Measurements from ENCODE around the gene ONECUT2.

ONECUT2 gene

GRCh38 chr18:57466307-57466706 lies 31.1 kb downstream of the ONECUT2 start:
- FAIRE-seq (no peak), DNase-seq (ENCODE audit: insufficient read length, low spot score) (no peak)
- no peak for TF ChIP-seq SPI1 (IDR thresholded peaks at IDR 0.05; ENCODE audit: low read depth, low read length)

DNA sequence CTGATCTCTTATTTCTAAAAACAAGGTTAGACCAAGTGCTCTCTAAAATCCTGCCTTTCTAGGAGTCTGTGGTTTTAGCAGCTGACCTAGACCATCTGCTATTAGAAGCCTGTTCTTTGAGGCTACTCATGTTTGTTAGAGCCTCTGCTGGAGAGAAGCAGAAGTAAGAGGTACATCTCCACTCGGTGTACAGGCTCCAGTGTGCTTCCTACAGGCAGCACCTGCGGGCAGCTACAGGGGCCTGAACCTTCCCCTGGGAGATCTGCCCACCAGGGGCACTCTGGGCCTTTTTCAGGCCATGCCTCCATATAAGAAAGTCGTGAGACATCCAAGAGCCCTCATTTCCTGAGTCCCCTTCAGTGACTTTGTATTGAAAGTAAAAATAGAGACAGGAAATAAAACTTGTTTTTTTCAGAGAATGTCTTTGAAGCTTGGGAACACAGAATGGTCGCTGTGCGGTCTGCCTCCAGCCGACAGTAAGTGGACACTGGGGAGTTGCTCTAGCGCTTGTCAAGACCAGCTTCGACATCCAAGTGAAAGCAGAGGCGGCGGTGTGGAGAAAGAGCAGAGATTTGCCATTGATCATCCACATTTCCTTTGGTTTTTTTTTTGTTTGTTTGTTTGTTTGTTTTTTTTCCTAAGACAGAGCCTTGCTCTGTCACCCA lies 31.7 kb downstream of the ONECUT2 start:
- DNase-seq (ENCODE audit: insufficient read length, low spot score) (no peak), FAIRE-seq (no peak)
- no peak for TF ChIP-seq SPI1 (IDR thresholded peaks at IDR 0.05; ENCODE audit: low read depth, low read length)

- no peak for FAIRE-seq
- DNase-seq (ENCODE audit: insufficient read length, low spot score) = no peak
- TF ChIP-seq PAX5 (IDR thresholded peaks at IDR 0.05; ENCODE audit: insufficient read depth, low read length, severe bottlenecking) (no peak), POLR2AphosphoS5 (IDR thresholded peaks at IDR 0.05; ENCODE audit: low read depth, low read length) (no peak), POLR2A (IDR thresholded peaks at IDR 0.05; ENCODE audit: low read depth, low read length) (no peak), POU2F2 (IDR thresholded peaks at IDR 0.05; ENCODE audit: low read depth, low read length) (no peak), SPI1 (IDR thresholded peaks at IDR 0.05; ENCODE audit: low read depth, low read length) (no peak)
Measured at GRCh38 chr18:57469884-57470283, 34.7 kb downstream of the ONECUT2 start.

DNA sequence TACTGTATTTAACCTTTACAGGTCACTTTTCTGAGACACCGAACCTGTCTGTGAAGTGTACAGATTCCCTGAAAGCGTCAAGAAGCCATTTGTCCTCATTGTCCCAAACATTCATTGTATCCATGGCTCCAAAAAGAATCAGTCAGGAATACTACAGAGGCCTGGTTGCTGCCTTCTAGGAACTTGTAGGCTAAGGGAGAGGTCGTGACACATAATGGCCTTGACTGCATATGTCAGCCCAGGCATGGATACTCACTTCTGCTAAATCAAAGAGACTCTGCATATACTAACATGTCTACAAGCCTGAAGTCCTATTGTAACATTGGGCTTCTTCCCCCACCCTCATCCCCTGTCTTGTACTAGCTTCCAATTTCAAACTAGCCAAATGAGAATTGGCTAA lies 40.2 kb downstream of the ONECUT2 start:
- TF ChIP-seq PAX5 (IDR thresholded peaks at IDR 0.05; ENCODE audit: insufficient read depth, low read length, severe bottlenecking) = no peak
- TF ChIP-seq POLR2AphosphoS5 (IDR thresholded peaks at IDR 0.05; ENCODE audit: low read depth, low read length) = no peak
- no peak for TF ChIP-seq POU2F2 (IDR thresholded peaks at IDR 0.05; ENCODE audit: low read depth, low read length)
- TF ChIP-seq TAF1 (IDR thresholded peaks at IDR 0.05; ENCODE audit: low read depth, low read length) = no peak
- TF ChIP-seq POLR2A (IDR thresholded peaks at IDR 0.05; ENCODE audit: low read depth, low read length) = no peak
- no peak for TF ChIP-seq SPI1 (IDR thresholded peaks at IDR 0.05; ENCODE audit: low read depth, low read length)
- no peak for DNase-seq (ENCODE audit: insufficient read length, low spot score)
- FAIRE-seq = no peak

DNA sequence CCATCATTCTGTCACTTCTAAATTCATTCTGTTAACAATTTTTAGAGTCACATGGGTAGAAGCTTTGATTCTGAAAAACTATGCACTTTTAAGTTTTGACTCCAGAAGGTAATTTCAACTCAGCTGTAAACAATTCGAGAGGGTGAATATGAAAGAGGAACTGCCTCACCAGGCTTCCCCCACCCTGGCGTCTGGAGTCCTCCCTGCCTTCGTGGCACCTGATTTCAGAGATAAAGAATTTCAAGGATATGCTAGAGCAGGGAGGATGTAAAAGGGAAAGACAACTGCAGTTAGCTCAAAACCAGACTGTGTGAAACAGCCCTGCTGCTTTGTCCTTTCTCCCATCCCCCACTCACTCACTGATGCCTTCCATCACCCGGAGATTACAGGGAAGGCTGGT lies 40.7 kb downstream of the ONECUT2 start:
- FAIRE-seq = no peak
- DNase-seq (ENCODE audit: insufficient read length, low spot score) = no peak
- TF ChIP-seq POU2F2 (IDR thresholded peaks at IDR 0.05; ENCODE audit: low read depth, low read length) (no peak), TAF1 (IDR thresholded peaks at IDR 0.05; ENCODE audit: low read depth, low read length) (no peak), PAX5 (IDR thresholded peaks at IDR 0.05; ENCODE audit: insufficient read depth, low read length, severe bottlenecking) (no peak), SPI1 (IDR thresholded peaks at IDR 0.05; ENCODE audit: low read depth, low read length) (peak; percentile 81), POLR2A (IDR thresholded peaks at IDR 0.05; ENCODE audit: low read depth, low read length) (no peak)

DNA sequence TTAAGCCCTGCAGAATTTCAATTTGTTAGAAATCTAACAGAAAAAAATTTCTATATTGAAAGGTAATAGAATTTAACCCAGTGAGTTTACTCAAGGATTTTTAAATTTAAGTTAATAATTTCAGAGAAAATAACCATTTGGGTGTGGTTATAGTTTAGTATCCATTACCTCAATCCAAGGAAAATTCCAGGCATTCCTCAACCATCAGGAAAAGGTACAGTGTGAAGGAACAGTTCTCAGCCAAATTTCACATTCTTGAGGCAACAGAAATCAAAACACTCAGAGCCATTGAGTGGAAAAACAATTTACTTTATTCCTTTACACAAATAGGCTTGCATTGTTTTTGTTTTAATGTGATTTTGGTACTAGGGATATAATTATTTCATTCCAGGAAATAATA lies 45.6 kb downstream of the ONECUT2 start:
- no peak for DNase-seq (ENCODE audit: insufficient read length, low spot score)
- TF ChIP-seq PAX5 (IDR thresholded peaks at IDR 0.05; ENCODE audit: insufficient read depth, low read length, severe bottlenecking) = no peak
- TF ChIP-seq TAF1 (IDR thresholded peaks at IDR 0.05; ENCODE audit: low read depth, low read length) = no peak
- no peak for TF ChIP-seq POU2F2 (IDR thresholded peaks at IDR 0.05; ENCODE audit: low read depth, low read length)
- no peak for TF ChIP-seq SPI1 (IDR thresholded peaks at IDR 0.05; ENCODE audit: low read depth, low read length)
- no peak for TF ChIP-seq POLR2AphosphoS5 (IDR thresholded peaks at IDR 0.05; ENCODE audit: low read depth, low read length)
- no peak for TF ChIP-seq POLR2A (IDR thresholded peaks at IDR 0.05; ENCODE audit: low read depth, low read length)
- FAIRE-seq = no peak

GRCh38 chr18:57497372-57498294 lies 62.5 kb downstream of the ONECUT2 start:
- TF ChIP-seq POU2F2 (IDR thresholded peaks at IDR 0.05; ENCODE audit: low read depth, low read length) = no peak
- TF ChIP-seq POLR2A (IDR thresholded peaks at IDR 0.05; ENCODE audit: low read depth, low read length) = no peak
- TF ChIP-seq TAF1 (IDR thresholded peaks at IDR 0.05; ENCODE audit: low read depth, low read length) = no peak
- no peak for TF ChIP-seq POLR2AphosphoS5 (IDR thresholded peaks at IDR 0.05; ENCODE audit: low read depth, low read length)
- no peak for TF ChIP-seq PAX5 (IDR thresholded peaks at IDR 0.05; ENCODE audit: insufficient read depth, low read length, severe bottlenecking)
- FAIRE-seq = no peak
- DNase-seq (ENCODE audit: insufficient read length, low spot score) = no peak

GRCh38 chr18:57498682-57499256 lies 63.6 kb downstream of the ONECUT2 start:
- DNase-seq (ENCODE audit: insufficient read length, low spot score) (no peak), FAIRE-seq (no peak)
- TF ChIP-seq POLR2A (IDR thresholded peaks at IDR 0.05; ENCODE audit: low read depth, low read length) = no peak
- TF ChIP-seq POU2F2 (IDR thresholded peaks at IDR 0.05; ENCODE audit: low read depth, low read length) = no peak
- TF ChIP-seq POLR2AphosphoS5 (IDR thresholded peaks at IDR 0.05; ENCODE audit: low read depth, low read length) = no peak
- TF ChIP-seq TAF1 (IDR thresholded peaks at IDR 0.05; ENCODE audit: low read depth, low read length) = no peak
- no peak for TF ChIP-seq SPI1 (IDR thresholded peaks at IDR 0.05; ENCODE audit: low read depth, low read length)
- TF ChIP-seq PAX5 (IDR thresholded peaks at IDR 0.05; ENCODE audit: insufficient read depth, low read length, severe bottlenecking) = no peak

- no peak for FAIRE-seq
Measured at GRCh38 chr18:57502624-57503023, 67.5 kb downstream of the ONECUT2 start.

DNA sequence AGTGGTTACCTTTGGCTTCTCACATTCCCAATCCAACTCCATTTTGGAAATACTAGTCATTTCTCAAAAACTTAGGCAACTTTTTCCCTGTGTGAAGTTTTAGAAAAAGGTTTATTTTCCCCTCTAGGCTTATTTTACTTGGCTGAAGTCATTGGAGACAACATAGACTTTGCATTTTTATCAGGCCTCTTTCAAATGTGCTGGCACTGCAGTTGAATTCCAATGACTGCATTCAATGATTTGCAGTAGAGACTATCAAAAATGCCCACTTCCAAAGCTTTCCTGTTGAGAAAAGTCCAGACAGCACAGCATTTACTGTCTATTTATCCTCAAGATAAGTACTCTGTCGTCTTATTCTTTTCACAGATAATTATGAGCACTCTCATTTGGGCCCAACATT lies 70.1 kb downstream of the ONECUT2 start:
- DNase-seq (ENCODE audit: insufficient read length, low spot score) (no peak), FAIRE-seq (no peak)
- TF ChIP-seq POLR2A (IDR thresholded peaks at IDR 0.05; ENCODE audit: low read depth, low read length) = no peak
- TF ChIP-seq POLR2AphosphoS5 (IDR thresholded peaks at IDR 0.05; ENCODE audit: low read depth, low read length) = no peak
- TF ChIP-seq TAF1 (IDR thresholded peaks at IDR 0.05; ENCODE audit: low read depth, low read length) = no peak
- TF ChIP-seq SPI1 (IDR thresholded peaks at IDR 0.05; ENCODE audit: low read depth, low read length) = no peak
- TF ChIP-seq POU2F2 (IDR thresholded peaks at IDR 0.05; ENCODE audit: low read depth, low read length) = no peak
- TF ChIP-seq PAX5 (IDR thresholded peaks at IDR 0.05; ENCODE audit: insufficient read depth, low read length, severe bottlenecking) = no peak

More at GRCh38 chr18:57502624-57503023, 67.5 kb downstream of the ONECUT2 start:
- TF ChIP-seq POU2F2 (IDR thresholded peaks at IDR 0.05; ENCODE audit: low read depth, low read length) = no peak
- TF ChIP-seq TAF1 (IDR thresholded peaks at IDR 0.05; ENCODE audit: low read depth, low read length) = no peak
- no peak for TF ChIP-seq POLR2A (IDR thresholded peaks at IDR 0.05; ENCODE audit: low read depth, low read length)
- no peak for DNase-seq (ENCODE audit: insufficient read length, low spot score)
